H1 (cell line): ENCODE data around the gene ABCB10. TPM values are rescaled to one million over a fixed set of nuclear protein-coding genes. Genes with fewer than 3 reads are reported as not detected.

ENCODE experiments used
- CTCF ChIA-PET: fragments of 300-600 bp; sonication (Branson Sonifier 250); formaldehyde crosslinking; loops from one replicate; lab custom pipeline; 2021; ENCODE audit not compliant: partially characterized antibody; lab: Charles Lee
- POLR2A ChIA-PET: fragments of 300-600 bp; sonication (Branson Sonifier 250); formaldehyde crosslinking; loops from one replicate; lab custom pipeline; 2021; ENCODE audit warnings: inconsistent platforms; ENCODE audit not compliant: partially characterized antibody; lab: Charles Lee
- DNase-seq, 2 experiments: peaks; one replicate each; pipeline versions ENCODE4 v3.0.0 to v3.0.0-alpha.2; 2010 to 2022; ENCODE audit warnings: low spot score in 2 of 2, low read depth in 1 of 2, mixed read lengths in 1 of 2
- FAIRE-seq: peaks from 2 replicates; lab custom pipeline; 2011; peaks lifted over from hg19 to GRCh38; lab: Jason Lieb, UNC
- H2AFZ ChIP-seq: 2 replicates; pipeline ENCODE4 v1.8.1; 2012; ENCODE audit warnings: low read length, inconsistent platforms
- H2AK5ac ChIP-seq: 2 replicates; pipeline ENCODE4 v1.6.1; 2013; ENCODE audit warnings: low read depth, low read length
- H2BK120ac ChIP-seq: replicated peaks from 2 replicates; pipeline ENCODE3; 2013; ENCODE audit warnings: low read depth, low read length, inconsistent platforms
- H2BK12ac ChIP-seq: 2 replicates; pipeline ENCODE4 v1.6.1; 2013; ENCODE audit warnings: low read depth, low read length
- H2BK15ac ChIP-seq: 2 replicates; pipeline ENCODE4 v1.6.1; 2013; ENCODE audit warnings: low read length
- H2BK20ac ChIP-seq: 2 replicates; pipeline ENCODE4 v1.6.1; 2013; ENCODE audit warnings: low read length
- H2BK5ac ChIP-seq: 2 replicates; pipeline ENCODE4 v1.6.1; 2013; ENCODE audit warnings: low read depth, low read length
- H3K14ac ChIP-seq: 2 replicates; pipeline ENCODE4 v1.6.1; 2013; ENCODE audit warnings: inconsistent platforms; ENCODE audit not compliant: insufficient read length
- H3K18ac ChIP-seq: 2 replicates; pipeline ENCODE4 v1.6.1; 2013; ENCODE audit warnings: low read length; ENCODE audit errors: extremely low read depth
- H3K23ac ChIP-seq: 2 replicates; pipeline ENCODE4 v1.6.1; 2013; ENCODE audit warnings: inconsistent platforms; ENCODE audit not compliant: insufficient read length
- H3K23me2 ChIP-seq: 2 replicates; pipeline ENCODE4 v1.6.1; 2013; ENCODE audit warnings: low read depth, low read length
- H3K27ac ChIP-seq: 2 replicates; pipeline ENCODE4 v1.6.1; 2011; ENCODE audit warnings: low read depth, low read length, inconsistent platforms
- H3K27me3 ChIP-seq, 4 experiments: replicated peaks in 1 of 4; 1 replicate in 1 of 4; 2 replicates in 3 of 4; pipeline versions ENCODE4 v1.6.1 to v1.8.1; 2011 to 2013; ENCODE audit warnings: low read length in 3 of 4, mild to moderate bottlenecking in 3 of 4, inconsistent platforms in 2 of 4, mixed read lengths in 2 of 4, moderate library complexity in 1 of 4; ENCODE audit not compliant: control insufficient read depth in 3 of 4, insufficient read depth in 3 of 4; ENCODE audit errors: extremely low read depth in 1 of 4
- H3K36me3 ChIP-seq, 4 experiments: 2 replicates each; pipeline versions ENCODE4 v1.6.1 to v1.8.1; 2011 to 2013; ENCODE audit warnings: mild to moderate bottlenecking in 4 of 4, low read length in 3 of 4, moderate library complexity in 2 of 4, control low read depth in 1 of 4, inconsistent platforms in 1 of 4; ENCODE audit not compliant: insufficient read depth in 4 of 4, control insufficient read depth in 2 of 4
- H3K4ac ChIP-seq: replicated peaks from 2 replicates; pipeline ENCODE3; 2013; ENCODE audit warnings: low read length, low read depth, mixed read lengths, inconsistent platforms; ENCODE audit not compliant: insufficient read length
- H3K4me1 ChIP-seq, 4 experiments: replicated peaks in 1 of 4; 1 replicate in 1 of 4; 2 replicates in 3 of 4; pipeline versions ENCODE4 v1.6.1 to v1.8.1; 2011 to 2013; ENCODE audit warnings: low read length in 3 of 4, inconsistent platforms in 2 of 4, mixed read lengths in 1 of 4; ENCODE audit not compliant: insufficient read depth in 4 of 4, control insufficient read depth in 3 of 4
- H3K4me2 ChIP-seq, 2 experiments: 2 replicates each; pipeline versions ENCODE4 v1.6.1 to v1.8.1; 2011 to 2013; ENCODE audit warnings: low read depth in 2 of 2, low read length in 2 of 2, control low read depth in 1 of 2, inconsistent platforms in 1 of 2, mild to moderate bottlenecking in 1 of 2; ENCODE audit not compliant: insufficient read depth in 1 of 2
- H3K4me3 ChIP-seq, 4 experiments: fragments of 200-600, 300-600 bp in 1 of 4; sonication (generic), shearing (Covaris generic), sonication (Bioruptor Twin) in 1 of 4; 2 replicates each; pipeline versions ENCODE4 v1.5.1 to v1.8.1; 2011 to 2016; ENCODE audit warnings: low read length in 4 of 4, low read depth in 3 of 4, control low read depth in 2 of 4, inconsistent platforms in 2 of 4, mild to moderate bottlenecking in 2 of 4, mixed read lengths in 1 of 4, moderate library complexity in 1 of 4; ENCODE audit not compliant: insufficient read depth in 2 of 4; ENCODE audit errors: extremely low read depth in 1 of 4
- H3K56ac ChIP-seq: replicated peaks from 2 replicates; pipeline ENCODE3; 2013; ENCODE audit warnings: low read depth, mild to moderate bottlenecking, mixed read lengths, low read length, inconsistent platforms; ENCODE audit not compliant: insufficient read length
- H3K79me1 ChIP-seq: 2 replicates; pipeline ENCODE4 v1.6.1; 2013; ENCODE audit warnings: low read depth, low read length, control low read depth
- H3K79me2 ChIP-seq, 2 experiments: 2 replicates each; pipeline versions ENCODE4 v1.6.1 to v1.8.1; 2012 to 2013; ENCODE audit warnings: low read length in 2 of 2, mild to moderate bottlenecking in 2 of 2, inconsistent platforms in 1 of 2; ENCODE audit not compliant: insufficient read depth in 2 of 2, control insufficient read depth in 1 of 2
- H3K9ac ChIP-seq, 4 experiments: replicated peaks in 1 of 4; 1 replicate in 1 of 4; 2 replicates in 3 of 4; pipeline versions ENCODE4 v1.6.1 to v1.8.1; 2011 to 2013; ENCODE audit warnings: low read depth in 3 of 4, low read length in 3 of 4, control low read depth in 2 of 4, mild to moderate bottlenecking in 2 of 4, moderate library complexity in 2 of 4, inconsistent platforms in 1 of 4; ENCODE audit errors: extremely low read depth in 1 of 4
- H3K9me3 ChIP-seq, 2 experiments: 2 replicates each; pipeline versions ENCODE4 v1.6.1 to v1.8.1; 2012 to 2013; ENCODE audit warnings: mild to moderate bottlenecking in 2 of 2, moderate library complexity in 2 of 2, control low read depth in 1 of 2, inconsistent platforms in 1 of 2, low read depth in 1 of 2, low read length in 1 of 2, mixed read lengths in 1 of 2; ENCODE audit not compliant: insufficient read depth in 2 of 2
- H4K20me1 ChIP-seq, 2 experiments: replicated peaks in 1 of 2; 2 replicates each; pipeline versions ENCODE3 to v1.8.1; 2011 to 2013; ENCODE audit warnings: inconsistent platforms in 2 of 2, low read length in 2 of 2, mild to moderate bottlenecking in 1 of 2; ENCODE audit not compliant: insufficient read depth in 2 of 2, control insufficient read depth in 1 of 2
- H4K5ac ChIP-seq: 2 replicates; pipeline ENCODE4 v1.6.1; 2013; ENCODE audit warnings: low read length, low read depth, mixed read lengths, inconsistent platforms; ENCODE audit not compliant: insufficient read length
- H4K8ac ChIP-seq: 2 replicates; pipeline ENCODE4 v1.8.0; 2013; ENCODE audit warnings: mild to moderate bottlenecking, moderate library complexity, low read length, inconsistent platforms; ENCODE audit not compliant: insufficient read depth; ENCODE audit errors: extremely low read depth
- H4K91ac ChIP-seq: replicated peaks from 2 replicates; pipeline ENCODE3; 2013; ENCODE audit warnings: low read length, mixed read lengths, inconsistent platforms; ENCODE audit not compliant: insufficient read length
- BRCA1 ChIP-seq: IDR thresholded peaks from 2 replicates; pipeline ENCODE4 v1.6.1; 2012; ENCODE audit warnings: low read depth, low read length, improper control_type of control experiment
- CBX8 ChIP-seq: fragments of 300-800, 300-1000 bp; sonication (generic); IDR thresholded peaks from 2 replicates; pipeline ENCODE4 v1.7.1; 2016; ENCODE audit warnings: low read depth, low read length, borderline replicate concordance
- RNF2 ChIP-seq: fragments of 200-900, 300-1000 bp; sonication (generic); IDR thresholded peaks from 2 replicates; pipeline ENCODE4 v1.7.1; 2016; ENCODE audit warnings: borderline replicate concordance, low read depth, mild to moderate bottlenecking, antibody characterized with exemption, low read length; ENCODE audit not compliant: poor library complexity, severe bottlenecking; ENCODE audit errors: missing control alignments
- SIRT6 ChIP-seq: IDR thresholded peaks from one replicate; pipeline ENCODE4 v1.7.1; 2012; ENCODE audit warnings: low read length, inconsistent platforms
- SP1 ChIP-seq: IDR thresholded peaks from 2 replicates; pipeline ENCODE4 v1.6.1; 2011; ENCODE audit warnings: low read depth, low read length
- SRF ChIP-seq: IDR thresholded peaks from 2 replicates; pipeline ENCODE4 v1.6.1; 2011; ENCODE audit warnings: mild to moderate bottlenecking, low read depth, low read length, moderate library complexity
- WGBS, 2 experiments: shearing (Covaris generic) in 1 of 2; methylation state at CpG; one replicate each; pipeline versions ENCODE4 v1.1.6 to v1.1.7; 2013 to 2015; ENCODE audit warnings: low lambda C conversion rate in 2 of 2, mixed read lengths in 2 of 2, inconsistent platforms in 1 of 2, low coverage in 1 of 2, missing lambda C conversion rate in 1 of 2; ENCODE audit not compliant: insufficient replicate concordance in 2 of 2, insufficient coverage in 1 of 2, insufficient read length in 1 of 2; ENCODE audit errors: extremely low coverage in 1 of 2, missing lambda C conversion rate in 1 of 2; 5-methylcytosine and 5-hydroxymethylcytosine counted together
- polyA plus RNA-seq, 7 experiments: library from polyadenylated mRNA; depleted of rRNA in 3 of 7; stranded (reverse) in 5 of 7; unstranded in 2 of 7; fragments of >200 nt in 5 of 7; fragments of 200-250 nt in 2 of 7; gene quantifications; 1 replicate in 5 of 7; 2 replicates in 1 of 7; 4 replicates in 1 of 7; pipeline versions ENCODE4 v1.2.1 to v1.2.3, GENCODE V29; 2011 to 2013; ENCODE audit warnings: missing spikeins in 2 of 7, mixed read lengths in 2 of 7
- total RNA-seq: library from RNA; stranded (reverse); fragmentation: NEBNext Ultra II Directional; extraction: Animal tissue kit (Norgen Biotek cat#: 25700); gene quantifications from 2 replicates; pipeline ENCODE4 v1.2.1, GENCODE V29; 2021
- TF ChIP-seq, protein P1 (sequence below), 3 experiments: IDR thresholded peaks; 1 replicate in 2 of 3; 2 replicates in 1 of 3; pipeline versions ENCODE4 v1.5.1 to v1.6.1; 2011; ENCODE audit warnings: low read length in 3 of 3, mild to moderate bottlenecking in 3 of 3, inconsistent platforms in 2 of 3, low read depth in 1 of 3, moderate library complexity in 1 of 3; ENCODE audit not compliant: insufficient read depth in 1 of 3; ENCODE audit errors: control extremely low read depth in 1 of 3
- TF ChIP-seq, protein P2 (sequence below): IDR thresholded peaks from 2 replicates; pipeline ENCODE4 v1.6.1; 2011; ENCODE audit warnings: low read depth, mild to moderate bottlenecking, low read length; ENCODE audit not compliant: insufficient read depth

Gene ABCB10
- total and polyA plus RNA-seq, 2 of the 8 experiments (the other 6 are each of a cell fraction or from before 2014, with no cell fraction given), result 3.6 to 11.9 TPM

DNA sequence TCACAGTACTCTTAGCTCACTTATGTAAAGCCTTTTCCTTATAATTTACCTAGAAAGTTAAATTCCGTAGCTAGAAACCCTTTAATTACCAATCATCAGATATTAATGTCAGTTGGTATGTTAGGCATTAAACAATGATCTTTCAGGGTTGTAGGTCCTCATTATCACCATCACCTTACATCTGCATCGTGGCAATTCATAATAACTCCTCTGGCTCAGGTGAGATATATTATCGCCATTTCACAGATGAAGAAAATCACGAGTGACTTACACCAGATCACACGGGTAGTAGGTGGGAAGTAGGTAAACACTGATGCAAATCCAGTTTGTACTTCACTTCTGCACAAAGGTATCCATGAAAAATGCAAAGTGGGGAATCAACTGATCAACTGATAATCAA lies 51.0 kb downstream of the ABCB10 start:
- Histone ChIP-seq H3K36me3 (peaks cover 0 to 14% (median 1%) of the 10 kb centered on the region in 4 experiments; a peak in 3 of 8 replicates), H3K56ac (no peak overlapping the region), H3K9me3 (no peaks in the 10 kb centered on the region), H2BK15ac (no peak overlapping the region), H3K23me2 (peaks cover 11% of the 10 kb centered on the region), H3K23ac (no peak overlapping the region), H3K14ac (no peak overlapping the region), H3K79me2 (peaks cover 6 to 27% of the 10 kb centered on the region in 2 experiments; a peak in 3 of 4 replicates), H3K4me3 (peak overlapping the region; percentile 90 to 100 (median 95)), H3K27ac (peak overlapping the region; percentile 94), H2BK5ac (no peak overlapping the region), H3K9ac (peak overlapping the region; percentile 89 to 98 (median 94)), H2AFZ (peak overlapping the region; percentile 37; the same call in 1 of the 2 replicates)
- FAIRE-seq, result no peak
- no peak for TF ChIP-seq CBX8
- no peak for TF ChIP-seq SIRT6
- TF ChIP-seq, protein P1, sequence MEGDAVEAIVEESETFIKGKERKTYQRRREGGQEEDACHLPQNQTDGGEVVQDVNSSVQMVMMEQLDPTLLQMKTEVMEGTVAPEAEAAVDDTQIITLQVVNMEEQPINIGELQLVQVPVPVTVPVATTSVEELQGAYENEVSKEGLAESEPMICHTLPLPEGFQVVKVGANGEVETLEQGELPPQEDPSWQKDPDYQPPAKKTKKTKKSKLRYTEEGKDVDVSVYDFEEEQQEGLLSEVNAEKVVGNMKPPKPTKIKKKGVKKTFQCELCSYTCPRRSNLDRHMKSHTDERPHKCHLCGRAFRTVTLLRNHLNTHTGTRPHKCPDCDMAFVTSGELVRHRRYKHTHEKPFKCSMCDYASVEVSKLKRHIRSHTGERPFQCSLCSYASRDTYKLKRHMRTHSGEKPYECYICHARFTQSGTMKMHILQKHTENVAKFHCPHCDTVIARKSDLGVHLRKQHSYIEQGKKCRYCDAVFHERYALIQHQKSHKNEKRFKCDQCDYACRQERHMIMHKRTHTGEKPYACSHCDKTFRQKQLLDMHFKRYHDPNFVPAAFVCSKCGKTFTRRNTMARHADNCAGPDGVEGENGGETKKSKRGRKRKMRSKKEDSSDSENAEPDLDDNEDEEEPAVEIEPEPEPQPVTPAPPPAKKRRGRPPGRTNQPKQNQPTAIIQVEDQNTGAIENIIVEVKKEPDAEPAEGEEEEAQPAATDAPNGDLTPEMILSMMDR (IDR thresholded peaks at IDR 0.05; ENCODE audit: control extremely low read depth in 1 of 3, insufficient read depth in 1 of 3, low read depth in 1 of 3, low read length in 3 of 3), result no peak
- TF ChIP-seq RNF2, result no peak
- TF ChIP-seq, protein P2, sequence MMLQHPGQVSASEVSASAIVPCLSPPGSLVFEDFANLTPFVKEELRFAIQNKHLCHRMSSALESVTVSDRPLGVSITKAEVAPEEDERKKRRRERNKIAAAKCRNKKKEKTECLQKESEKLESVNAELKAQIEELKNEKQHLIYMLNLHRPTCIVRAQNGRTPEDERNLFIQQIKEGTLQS, result no peak
- TF ChIP-seq SRF, result no peak
- TF ChIP-seq SP1, result no peak
- no peak for TF ChIP-seq BRCA1
- TF ChIP-seq, all 59 proteins: peak for 0
- no peak for DNase-seq
- Histone ChIP-seq H4K5ac (no peak overlapping the region), H3K18ac (no peak overlapping the region), H2BK120ac (no peak overlapping the region), H3K79me1 (no peaks in the 10 kb centered on the region; the same call in none of the 2 replicates), H4K91ac (no peak overlapping the region), H4K8ac (no peak overlapping the region), H4K20me1 (no peaks in the 10 kb centered on the region), H2AK5ac (no peak overlapping the region), H3K4ac (peak overlapping the region; percentile 10), H2BK20ac (no peak overlapping the region), H2BK12ac (no peak overlapping the region), H3K27me3 (no peaks in the 10 kb centered on the region), H3K4me1 (peaks cover 0 to 5% (median 3%) of the 10 kb centered on the region in 4 experiments; a peak in 6 of 7 replicates), H3K4me2 (peak overlapping the region; percentile 88 to 95)
- 17% methylated on average over 5 of the region's 5 CpGs; no CpG with 5 or more reads in 1 of the 2 experiments for WGBS, 2 experiments
- ChIA-PET POLR2A (interaction anchor here (1.1 to 2.2 kb wide), 14 partner anchors 8 to 249 kb away, joined by 3 to 13 read pairs (median 5); partner anchors contain the start of genes ACTA1 and RAB4A), CTCF (no interaction called here)
